HG02870 (cell line): Measurements from ENCODE around the gene CCDC102A.
"Not testable (repeated sequence)": the region's sequence is repeated elsewhere in the genome, so short reads cannot be mapped to it uniquely, and the experiment has no call there.

Experiments used
- ATAC-seq: cut with Tn5 transposase; IDR thresholded peaks from one replicate; pipeline ENCODE4 v1.9.1; 2021; ENCODE audit warnings: mild to moderate bottlenecking, moderate library complexity; ENCODE audit not compliant: unreplicated experiment

The CCDC102A gene

DNA sequence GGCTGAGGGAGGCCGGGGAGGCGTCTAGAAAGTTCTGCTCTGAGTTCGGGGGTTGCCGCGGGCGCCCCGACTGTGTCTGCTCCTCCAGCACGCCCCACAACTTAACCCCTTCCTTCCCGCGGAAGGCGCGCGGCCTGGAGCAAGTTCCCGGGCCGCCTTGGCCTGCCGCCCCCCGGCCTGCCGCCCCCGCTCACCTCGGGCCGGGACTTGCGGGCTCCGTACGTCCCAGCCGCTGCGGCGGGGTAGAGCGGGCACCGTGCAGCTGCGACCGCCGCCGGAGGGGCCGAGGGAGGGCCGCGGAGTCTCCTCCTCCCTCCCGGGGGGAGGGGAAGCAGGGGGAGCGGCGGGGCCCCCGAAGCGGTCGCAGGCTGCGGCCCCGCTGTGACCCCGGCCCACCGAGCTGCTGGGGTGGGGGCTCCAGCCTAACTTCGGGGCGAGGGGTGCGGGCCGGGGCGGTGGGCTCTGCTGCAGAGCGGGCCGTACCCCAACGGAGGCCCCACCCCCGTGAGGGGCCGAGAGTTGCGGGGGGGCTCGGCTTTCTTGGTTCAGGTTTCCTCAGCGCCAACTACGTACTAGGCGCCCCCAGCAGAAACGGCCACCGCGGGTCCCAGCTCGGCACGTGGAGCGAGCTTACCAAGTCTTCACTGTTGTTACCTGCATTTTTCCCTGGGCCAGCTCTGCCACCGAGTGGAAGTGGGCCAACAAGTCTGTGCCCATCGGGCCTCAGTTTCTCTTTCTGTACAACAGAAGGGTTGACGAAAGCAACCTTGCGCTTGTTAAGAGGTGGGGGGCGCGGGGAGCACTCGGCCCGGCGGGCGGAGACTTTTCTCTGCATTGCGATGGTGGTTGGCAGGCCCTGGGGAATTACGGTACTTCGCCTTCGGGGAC lies at the start of gene CCDC102A:
CCDC102A (minus strand) TSS at position 266 of the 888 bp plus-strand sequence. CDS start 7,394 bp downstream, outside the sequence.
- ATAC-seq = peak; percentile 19

DNA sequence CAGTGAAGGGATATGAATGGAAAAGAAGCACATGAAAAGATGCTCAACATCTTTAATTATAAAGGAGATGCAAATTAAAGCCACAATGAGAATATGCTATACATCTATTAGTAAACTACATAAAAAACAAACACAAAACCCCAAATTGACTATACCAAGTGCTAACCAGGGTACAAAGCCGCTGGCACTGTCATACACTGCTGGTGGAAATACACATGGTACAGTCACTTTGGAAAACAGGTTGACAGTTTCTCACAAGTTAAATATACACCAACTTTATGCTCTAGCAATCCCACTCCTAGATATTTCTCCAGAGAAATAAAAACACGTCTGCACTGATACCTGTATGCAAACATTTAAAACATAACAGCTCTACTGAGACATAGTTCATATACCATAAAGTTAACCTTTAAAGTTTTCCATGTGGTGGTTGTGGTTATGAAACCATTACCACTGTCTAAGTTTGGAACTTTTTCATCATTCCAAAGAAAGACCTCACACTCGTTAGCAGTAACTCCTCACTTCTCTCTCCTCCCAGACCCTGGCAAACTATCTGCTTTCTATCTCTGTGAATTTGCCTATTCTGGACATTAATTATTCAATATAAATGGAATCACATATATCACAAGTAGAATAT lies 48.8 kb upstream of the CCDC102A start:
- ATAC-seq = no peak

DNA sequence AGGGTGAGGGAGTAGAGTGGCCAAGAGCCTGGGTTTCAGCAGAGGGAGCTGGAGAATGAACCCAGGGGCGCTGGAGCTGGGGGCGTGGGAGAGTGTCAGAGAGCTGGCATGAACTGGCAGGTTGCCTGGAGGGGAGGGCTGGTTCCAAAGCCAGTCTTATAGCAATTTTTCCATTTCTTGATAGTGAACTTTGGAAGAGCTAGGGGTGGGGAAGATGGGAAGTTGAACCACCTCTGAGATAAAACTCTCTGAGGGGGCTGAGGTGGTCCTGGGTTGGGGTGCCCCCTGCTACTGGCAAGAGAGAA lies 42.9 kb upstream of the CCDC102A start:
- ATAC-seq = no peak

DNA sequence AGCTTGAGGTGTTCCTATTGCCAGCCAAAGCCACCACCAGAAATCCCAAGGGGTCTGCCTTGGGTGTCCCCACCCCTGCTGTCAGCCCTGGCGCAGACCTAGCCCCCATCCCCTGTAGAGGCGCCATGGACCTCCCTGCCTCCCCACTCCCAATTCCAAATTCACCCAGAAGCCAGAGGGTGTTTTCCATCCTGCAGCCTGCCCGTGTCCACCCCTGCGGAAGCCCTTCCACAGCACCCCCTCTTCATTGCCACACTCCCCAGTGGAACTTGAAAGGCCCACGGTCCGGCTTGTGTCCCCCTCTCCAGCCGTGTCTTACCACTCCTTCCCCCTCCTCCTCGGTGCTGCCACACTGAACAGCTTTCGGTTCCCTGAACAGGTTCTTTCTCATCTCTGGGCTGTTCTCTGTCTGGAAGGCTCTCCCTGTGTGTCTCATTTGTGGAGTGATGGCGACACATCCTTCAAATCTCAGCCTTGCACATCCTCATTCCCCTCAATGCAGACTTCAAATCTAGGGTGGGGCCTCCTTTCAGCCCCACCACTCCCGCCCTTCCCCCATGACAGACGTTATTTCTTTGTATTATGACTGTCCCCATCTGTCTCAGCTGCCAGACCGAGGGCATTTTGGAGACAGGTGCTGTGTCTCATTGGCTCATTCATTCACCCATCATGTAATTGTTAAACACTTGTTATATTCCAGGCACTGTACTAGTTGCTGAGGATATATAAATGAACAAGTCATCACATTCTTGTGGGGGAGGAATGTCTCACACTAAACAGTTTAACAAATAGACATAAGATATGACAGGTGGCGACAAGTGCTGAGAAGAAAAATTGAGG lies 42.4 kb upstream of the CCDC102A start:
- ATAC-seq = no peak

DNA sequence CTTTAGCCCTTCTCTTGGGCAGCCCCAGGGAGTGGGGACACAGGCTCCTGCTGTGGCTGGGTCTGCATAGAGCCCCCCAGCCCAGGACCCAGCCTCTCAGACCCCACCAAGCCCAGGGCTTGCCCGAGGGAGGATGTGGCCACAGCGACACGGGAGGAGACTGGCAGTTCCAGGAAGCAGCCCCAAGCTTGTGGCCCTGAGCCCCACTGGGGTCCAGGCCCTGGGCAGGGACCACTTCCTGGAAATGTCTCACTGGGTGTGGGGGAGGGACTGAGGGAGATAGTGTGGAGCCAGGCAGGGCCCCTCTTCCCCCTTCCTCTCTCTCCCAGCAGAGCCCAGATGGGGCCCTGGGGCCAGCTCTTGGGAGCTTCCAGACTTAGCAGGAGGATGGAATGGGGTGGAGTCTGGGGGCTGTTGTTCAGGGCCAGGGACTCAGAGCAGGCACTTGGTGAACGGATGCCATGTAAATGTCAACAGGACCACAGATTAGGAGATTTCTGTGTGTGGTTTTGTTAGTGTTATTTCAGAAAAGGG lies 41.4 kb upstream of the CCDC102A start:
- no peak for ATAC-seq

DNA sequence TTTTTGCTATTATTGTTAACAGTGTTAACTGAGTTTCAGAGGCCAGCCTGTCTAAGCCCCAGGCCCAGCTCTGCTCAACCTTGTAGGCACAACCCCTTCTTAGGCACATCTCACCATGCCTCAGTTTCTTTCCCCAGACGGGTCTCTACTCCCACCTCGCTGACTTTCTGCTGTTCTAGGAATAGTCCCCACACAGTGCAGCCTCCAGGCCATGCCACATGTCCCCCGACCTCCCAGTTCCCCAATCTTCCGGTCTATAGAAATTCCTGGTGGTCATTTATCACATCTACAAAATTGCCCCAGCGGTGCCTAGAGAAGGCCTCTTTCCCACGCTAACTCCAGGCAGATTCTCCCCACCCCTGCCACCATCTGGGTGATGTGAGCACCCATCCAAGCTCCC lies 40.8 kb upstream of the CCDC102A start:
- no peak for ATAC-seq

DNA sequence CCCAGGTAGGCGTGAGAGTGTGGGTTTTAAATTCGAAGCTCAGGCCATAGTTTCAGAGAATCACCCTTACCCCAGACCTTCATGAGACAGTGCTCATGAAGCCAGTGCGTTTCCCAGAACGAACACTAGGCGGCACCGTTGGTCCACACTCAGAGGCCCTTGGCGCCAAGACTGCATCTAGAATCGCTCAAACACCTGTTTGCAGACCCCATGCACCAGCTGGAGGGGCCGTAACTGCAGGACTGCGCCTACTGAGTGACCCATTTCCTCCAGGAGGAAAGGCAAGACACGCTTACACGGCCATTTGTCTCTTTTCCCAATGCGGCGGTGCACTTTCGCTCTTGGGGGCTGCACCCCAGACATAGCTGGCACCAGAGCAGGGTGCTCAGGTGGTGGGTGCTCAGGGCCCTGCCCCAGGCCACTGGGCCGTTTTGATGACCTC lies 40.1 kb upstream of the CCDC102A start:
- ATAC-seq = peak; percentile 72

DNA sequence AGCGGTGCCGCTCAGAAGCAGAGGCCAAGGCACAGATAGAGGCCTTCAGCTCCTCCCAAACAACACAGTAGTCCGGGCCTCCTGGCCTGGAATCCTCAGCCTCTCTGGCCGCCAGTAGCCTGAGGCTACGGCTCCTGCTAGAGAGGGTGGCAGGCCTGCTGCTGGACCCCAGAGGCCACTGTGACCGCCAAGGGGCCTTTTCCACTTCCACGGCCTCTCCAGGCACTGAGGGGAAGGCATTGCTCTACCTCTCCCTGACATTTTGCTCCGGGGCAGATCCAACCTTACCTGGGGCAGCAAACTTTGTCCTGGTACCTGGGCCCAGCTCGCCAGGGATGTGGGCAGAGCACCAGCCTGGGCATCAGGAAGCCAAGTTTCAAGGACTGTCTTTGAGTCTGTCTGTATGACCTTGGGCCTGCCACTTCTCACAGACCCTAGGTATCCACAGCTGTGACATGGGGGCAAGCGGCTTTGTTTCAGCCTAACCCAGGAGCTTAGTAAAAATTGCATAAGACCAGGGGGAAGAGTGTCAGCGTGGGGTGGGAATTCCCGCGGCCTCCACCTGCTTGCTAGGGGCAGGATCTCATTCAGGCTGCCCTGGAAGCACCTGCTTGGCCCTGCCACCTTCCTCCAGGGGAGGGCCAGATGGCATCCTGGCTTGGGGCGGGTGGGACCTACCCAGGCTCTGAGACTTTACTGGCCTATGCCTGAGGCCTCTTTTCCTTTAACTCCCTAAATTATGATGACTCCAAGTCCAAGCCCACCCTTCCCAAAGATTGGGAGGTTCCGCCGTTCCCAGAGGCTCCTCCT lies 39.3 kb upstream of the CCDC102A start:
- ATAC-seq = no peak

DNA sequence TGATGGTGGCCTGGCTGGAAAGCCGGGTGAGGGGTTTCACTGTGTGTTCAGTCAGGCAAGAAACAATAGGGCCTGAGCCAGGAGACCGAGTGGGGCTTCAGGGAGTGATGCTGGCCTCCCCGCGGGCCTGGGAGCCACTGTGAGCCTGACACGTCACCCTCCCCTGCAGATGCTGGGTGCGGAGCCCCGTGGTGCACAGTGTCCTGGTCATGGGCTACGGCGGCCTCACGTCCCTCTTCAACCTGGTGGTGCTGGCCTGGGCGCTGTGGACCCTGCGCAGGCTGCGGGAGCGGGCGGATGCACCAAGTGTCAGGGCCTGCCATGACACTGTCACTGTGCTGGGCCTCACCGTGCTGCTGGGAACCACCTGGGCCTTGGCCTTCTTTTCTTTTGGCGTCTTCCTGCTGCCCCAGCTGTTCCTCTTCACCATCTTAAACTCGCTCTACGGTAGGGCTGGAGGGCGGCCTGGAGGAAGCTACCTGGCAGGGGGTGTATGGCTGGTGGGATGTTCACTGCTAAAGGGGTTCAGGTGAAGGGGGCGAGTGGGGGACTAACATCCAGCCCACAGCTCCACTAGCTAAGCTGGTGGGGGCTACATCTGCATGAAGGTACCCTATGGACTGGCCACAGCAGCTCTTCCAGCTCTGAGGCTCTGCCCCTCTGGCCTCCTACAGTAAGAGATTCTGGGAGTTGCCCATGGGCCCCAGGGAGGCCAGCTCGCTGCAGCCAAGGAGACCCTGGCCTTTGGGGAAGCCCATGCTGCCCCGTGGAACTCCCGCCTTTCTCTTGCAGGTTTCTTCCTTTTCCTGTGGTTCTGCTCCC lies 38.5 kb upstream of the CCDC102A start:
- ATAC-seq = no peak

DNA sequence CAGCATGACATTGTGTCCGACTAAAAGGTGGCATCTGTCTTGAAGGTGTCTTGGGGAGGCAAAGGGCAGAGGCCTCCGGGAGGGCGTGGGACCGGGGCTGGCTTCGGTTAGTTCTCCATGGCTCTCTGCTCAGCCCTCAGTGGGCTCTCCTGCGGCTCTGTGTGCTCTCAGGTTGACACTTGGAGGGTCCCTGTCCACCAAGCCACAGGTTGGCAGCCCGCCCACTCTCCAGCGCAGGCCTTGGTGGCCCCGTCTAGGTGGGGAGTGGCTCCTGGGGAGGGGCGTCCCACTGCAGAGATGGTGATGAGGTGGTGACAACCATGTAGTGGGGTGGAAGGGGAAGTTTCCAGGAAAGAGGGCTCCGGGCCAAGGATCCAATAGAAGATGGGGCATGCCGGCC lies 37.7 kb upstream of the CCDC102A start:
- ATAC-seq = no peak

DNA sequence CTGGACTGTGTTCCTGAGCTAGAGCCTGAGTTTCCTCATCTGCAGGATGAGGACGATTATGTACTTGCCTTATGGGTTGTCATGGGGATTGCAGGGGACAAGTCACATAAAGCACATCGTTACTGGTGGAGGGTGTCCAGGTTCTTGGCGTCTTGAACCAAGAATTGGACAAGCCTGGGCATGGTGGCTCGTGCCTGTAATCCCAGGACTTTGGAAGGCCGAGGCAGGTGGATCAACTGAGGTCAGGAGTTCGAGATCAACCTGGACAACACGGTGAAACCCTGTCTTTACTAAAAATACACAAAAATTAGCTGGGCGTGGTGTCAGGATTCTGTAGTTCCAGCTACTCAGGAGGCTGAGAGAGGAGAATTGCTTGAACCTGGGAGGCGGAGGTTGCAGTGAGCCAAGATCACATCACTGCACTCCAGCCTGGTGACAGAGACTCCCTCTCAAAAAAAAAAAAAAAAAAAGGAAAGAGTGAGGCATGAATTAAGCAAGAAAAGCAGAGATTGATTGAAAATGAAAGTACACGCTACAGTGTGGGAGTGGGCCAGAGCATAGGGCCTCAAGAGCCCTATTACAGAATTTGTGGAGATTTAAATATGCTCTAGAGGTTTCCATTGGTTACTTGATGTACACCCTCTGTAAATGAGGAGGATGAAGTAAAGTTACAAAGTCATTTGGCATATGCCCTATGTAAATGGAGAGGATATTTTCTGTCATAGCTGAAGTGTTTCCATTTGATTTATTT lies 36.8 kb upstream of the CCDC102A start:
- no peak for ATAC-seq

DNA sequence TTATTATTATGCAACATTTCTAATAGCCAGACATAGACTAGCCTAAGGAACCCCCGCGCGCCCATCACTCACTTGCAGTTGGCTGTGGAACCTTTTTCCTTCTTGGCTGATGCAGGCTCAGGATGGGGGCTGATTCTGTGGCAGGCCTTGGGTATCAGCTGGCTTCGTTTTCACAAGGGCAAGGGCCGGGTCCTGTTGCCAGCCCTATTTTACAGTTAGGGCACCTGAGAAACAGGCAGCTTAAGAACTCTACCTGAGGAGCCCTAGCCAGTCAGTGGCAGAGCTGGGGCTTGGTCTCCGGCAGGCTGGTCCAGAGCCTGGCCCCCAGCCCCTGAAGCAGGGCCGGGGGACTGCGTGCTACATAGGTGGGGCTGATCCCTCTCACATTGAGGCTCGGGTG lies 34.7 kb upstream of the CCDC102A start:
- ATAC-seq = no peak

DNA sequence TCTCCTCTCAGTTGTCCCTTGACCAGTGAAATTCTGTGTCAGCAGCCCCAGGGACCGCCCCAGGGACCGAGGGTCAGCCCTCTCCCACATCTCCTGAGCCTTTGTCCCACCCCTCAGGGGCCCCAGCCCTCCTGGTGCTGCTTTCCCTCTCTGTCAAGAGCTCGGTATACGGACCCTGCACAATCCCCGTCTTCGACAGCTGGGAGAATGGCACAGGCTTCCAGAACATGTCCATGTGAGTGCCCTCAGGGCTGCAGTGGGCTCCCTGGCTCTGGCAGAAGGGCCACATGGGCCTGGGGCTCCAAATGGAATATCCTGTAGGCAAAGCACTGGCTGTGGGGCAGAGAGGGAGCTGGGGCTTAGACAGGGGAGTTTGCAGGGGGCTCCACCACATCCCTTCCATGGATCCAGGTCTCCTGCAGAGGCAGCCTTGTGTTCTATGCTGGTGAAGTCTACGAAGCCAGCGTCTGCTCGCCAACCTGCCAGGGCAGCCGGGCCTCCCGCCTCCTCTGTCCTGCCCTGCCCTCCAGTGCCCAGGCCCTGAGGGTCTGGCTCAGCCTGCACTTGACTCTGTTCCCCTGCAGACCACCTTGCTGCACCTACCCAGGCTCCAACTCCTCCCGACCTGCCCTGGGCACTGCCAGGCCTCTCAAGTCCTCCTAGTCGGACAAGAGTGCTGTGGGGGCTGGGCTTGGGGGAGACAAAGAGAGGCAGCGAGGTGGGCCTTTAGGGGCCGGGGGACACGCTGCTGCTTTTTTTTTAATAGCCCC lies 34.1 kb upstream of the CCDC102A start:
- ATAC-seq = no peak

DNA sequence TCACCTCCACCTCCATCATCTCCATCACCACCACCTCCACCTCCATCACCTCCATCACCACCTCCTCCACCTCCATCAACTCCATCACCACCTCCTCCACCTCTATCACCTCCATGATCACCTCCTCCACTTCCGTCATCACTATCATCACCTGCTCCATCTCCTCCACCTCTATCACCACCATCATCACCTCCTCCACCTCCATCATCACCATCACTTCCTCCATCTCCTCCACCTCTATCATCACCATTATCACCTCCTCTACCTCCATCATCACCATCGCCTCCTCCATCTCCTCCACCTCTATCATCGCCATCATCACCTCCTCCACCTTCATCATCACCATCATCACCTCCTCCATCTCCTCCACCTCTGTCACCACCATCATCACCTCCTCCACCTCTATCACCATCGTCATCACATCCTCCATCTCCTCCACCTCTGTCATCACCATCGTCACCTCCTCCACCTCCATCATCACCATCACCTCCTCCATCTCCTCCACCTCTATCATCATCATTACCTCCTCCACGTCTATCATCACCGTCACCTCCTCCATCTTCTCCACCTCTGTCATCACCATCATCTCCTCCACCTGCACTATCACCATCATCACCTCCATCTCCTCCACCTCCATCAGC lies 33.1 kb upstream of the CCDC102A start:
- no peak for ATAC-seq

DNA sequence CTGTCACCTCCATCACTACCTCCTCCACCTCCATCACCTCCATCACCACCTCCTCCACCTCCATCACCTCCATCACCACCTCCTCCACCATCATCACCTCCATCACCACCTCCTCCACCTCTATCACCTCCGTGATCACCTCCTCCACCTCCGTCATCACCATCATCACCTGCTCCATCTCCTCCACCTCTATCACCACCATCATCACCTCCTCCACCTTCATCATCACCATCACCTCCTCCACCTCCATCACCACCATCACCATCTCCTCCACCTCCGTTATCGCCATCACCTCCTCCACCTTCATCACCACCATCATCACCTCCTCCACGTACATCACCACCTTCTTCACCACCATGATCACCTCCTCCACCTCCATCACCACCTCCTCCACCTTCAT lies 32.4 kb upstream of the CCDC102A start:
- not testable (repeated sequence) for ATAC-seq

DNA sequence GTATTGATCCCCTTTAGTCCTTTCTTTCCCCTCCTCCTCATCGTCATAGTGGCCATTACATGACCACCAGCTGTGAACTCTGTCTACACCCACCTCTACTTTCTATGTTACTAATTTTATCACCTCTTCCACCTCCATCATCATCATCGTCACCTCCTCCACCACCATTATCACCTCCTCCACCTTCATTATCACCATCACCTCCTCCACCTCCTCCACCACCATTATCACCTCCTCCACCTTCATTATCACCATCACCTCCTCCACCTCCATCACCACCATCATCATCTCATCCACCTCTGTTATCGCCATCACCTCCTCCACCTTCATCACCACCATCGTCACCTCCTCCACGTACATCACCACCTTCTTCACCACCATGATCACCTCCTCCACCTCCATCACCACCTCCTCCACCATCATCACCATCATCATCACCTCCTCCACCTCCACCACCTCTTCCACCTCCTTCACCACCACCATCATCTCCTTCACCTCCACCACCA lies 31.9 kb upstream of the CCDC102A start:
- no peak for ATAC-seq

DNA sequence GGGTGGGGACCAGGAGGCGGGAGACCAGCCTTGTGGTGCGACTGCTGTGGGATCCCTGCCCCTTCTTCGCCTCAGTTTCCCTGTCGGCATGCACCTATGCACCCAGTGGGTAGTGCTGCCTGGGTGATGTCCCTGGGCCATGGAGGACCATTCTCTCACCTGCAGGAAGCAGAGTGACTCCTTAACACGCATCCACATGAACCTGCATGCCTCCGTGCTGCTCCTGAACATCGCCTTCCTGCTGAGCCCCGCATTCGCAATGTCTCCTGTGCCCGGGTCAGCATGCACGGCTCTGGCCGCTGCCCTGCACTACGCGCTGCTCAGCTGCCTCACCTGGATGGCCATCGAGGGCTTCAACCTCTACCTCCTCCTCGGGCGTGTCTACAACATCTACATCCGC lies 31.3 kb upstream of the CCDC102A start:
- no peak for ATAC-seq
